ENCODE measurements around the gene SLK. TPM values are rescaled to one million over a fixed set of nuclear protein-coding genes. Genes with fewer than 3 reads are reported as not detected.
A peak's percentile ranks its signal among the peaks of the same experiment; 100 is the strongest.

SLK gene
- total RNA-seq (2022) (25.6 and 31.2 TPM in 2 replicates), Bru-seq, nascent RNA (percentile 88 among the genes with signal in this experiment), BruChase-seq, experiment 1, labeled RNA remaining after a 6-hour chase (percentile 87 among the genes with signal in this experiment), BruChase-seq, experiment 2, labeled RNA remaining after a 2-hour chase (percentile 78 among the genes with signal in this experiment)
- long read RNA-seq, full-length matches to known transcripts, result 12 of 16 reads
- long read RNA-seq, partial matches to known transcripts, result 2 of 16 reads
- long read RNA-seq, other reads (novel, unspliced or antisense), result 2 of 16 reads

DNA sequence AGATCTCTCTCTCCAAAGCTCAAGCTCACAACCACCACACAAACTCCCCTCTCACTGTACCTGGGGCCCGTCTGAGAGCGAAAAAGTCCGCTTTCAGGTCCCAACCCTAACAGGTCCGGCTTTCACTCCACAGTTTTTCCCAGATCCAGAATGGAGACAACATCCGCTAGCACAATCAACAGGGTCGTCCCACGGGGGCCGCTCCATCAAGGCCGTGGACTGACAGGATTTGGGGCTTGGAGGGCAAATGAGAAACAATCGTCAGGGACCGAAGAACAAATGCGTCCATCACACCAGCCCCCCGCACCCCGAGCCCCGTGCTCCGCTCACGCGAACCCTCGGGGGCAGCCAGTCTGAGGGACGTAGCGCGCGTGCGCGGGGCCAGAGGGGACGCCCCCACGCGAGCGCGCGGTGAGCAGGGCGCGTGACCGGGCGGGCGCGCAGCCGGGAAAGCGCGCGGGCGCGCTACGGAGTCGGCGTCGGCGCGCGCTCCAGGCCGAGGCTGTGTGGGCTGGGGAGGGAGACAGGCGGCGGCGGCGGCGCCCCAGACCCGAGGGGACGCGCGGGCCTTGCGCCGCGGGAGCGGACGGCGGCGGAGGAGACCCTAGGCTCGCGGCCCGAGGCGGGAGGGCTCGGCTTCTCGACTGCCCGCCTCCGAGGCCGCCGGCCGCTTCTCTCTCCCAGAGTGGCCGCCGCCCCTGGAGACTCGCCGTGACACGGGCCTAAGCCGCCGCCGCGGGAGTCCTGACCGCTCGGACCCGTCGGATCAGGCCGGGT is at the start of gene SLK:
TSS of gene SLK (plus strand) at position 470 of the 777 bp plus-strand sequence. CDS start 606 bp downstream, outside the sequence.
- intact Hi-C loops (cut with micrococcal nuclease; ENCODE audit: unreplicated experiment), result no loop called here
- H3K27ac Mint-ChIP-seq (ENCODE audit: unreplicated experiment), result peak within 1 kb of the TSS; percentile 86
- H3K36me3 Mint-ChIP-seq (ENCODE audit: insufficient read depth, unreplicated experiment), result peaks cover 48% of the 10 kb centered on the region
- H3K4me1 Mint-ChIP-seq (ENCODE audit: low read depth, unreplicated experiment), result peaks cover 6% of the 10 kb centered on the region
- BruUV-seq (replicated peaks), result no TSS peak
- peak; percentile 76 for DNase-seq
- peak within 1 kb of the TSS; percentile 93 for H3K4me3 Mint-ChIP-seq (ENCODE audit: low read depth, unreplicated experiment)
- CTCF ChIA-PET, result no interaction called here
- no peaks in the 10 kb centered on the region for H3K9me3 Mint-ChIP-seq (ENCODE audit: low read depth, unreplicated experiment)
- TF ChIP-seq, protein P1, sequence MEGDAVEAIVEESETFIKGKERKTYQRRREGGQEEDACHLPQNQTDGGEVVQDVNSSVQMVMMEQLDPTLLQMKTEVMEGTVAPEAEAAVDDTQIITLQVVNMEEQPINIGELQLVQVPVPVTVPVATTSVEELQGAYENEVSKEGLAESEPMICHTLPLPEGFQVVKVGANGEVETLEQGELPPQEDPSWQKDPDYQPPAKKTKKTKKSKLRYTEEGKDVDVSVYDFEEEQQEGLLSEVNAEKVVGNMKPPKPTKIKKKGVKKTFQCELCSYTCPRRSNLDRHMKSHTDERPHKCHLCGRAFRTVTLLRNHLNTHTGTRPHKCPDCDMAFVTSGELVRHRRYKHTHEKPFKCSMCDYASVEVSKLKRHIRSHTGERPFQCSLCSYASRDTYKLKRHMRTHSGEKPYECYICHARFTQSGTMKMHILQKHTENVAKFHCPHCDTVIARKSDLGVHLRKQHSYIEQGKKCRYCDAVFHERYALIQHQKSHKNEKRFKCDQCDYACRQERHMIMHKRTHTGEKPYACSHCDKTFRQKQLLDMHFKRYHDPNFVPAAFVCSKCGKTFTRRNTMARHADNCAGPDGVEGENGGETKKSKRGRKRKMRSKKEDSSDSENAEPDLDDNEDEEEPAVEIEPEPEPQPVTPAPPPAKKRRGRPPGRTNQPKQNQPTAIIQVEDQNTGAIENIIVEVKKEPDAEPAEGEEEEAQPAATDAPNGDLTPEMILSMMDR (IDR thresholded peaks at IDR 0.05; ENCODE audit: unreplicated experiment), result no peak
- no peaks in the 10 kb centered on the region for H3K27me3 Mint-ChIP-seq (ENCODE audit: unreplicated experiment)

GRCh38 chr10:103917302-103918052 is 49.5 kb upstream of the SLK start:
- CTCF ChIA-PET, result interaction anchor here (0.6 to 0.8 kb wide), 3 partner anchors 12 to 203 kb away, joined by 4 to 6 read pairs (median 6); no protein-coding TSS in a partner anchor
- TSS peak; percentile 57 for BruUV-seq (replicated peaks)
- peak overlapping the region; percentile 84 for H3K4me3 Mint-ChIP-seq (ENCODE audit: low read depth, unreplicated experiment)
- TF ChIP-seq, protein P1 (IDR thresholded peaks at IDR 0.05; ENCODE audit: unreplicated experiment), result no peak
- no peaks in the 10 kb centered on the region for H3K27me3 Mint-ChIP-seq (ENCODE audit: unreplicated experiment)
- H3K27ac Mint-ChIP-seq (ENCODE audit: unreplicated experiment), result peak overlapping the region; percentile 86
- H3K36me3 Mint-ChIP-seq (ENCODE audit: insufficient read depth, unreplicated experiment), result peaks cover 13% of the 10 kb centered on the region
- intact Hi-C loops (cut with micrococcal nuclease; ENCODE audit: unreplicated experiment), result loop anchor here (2.0 kb wide), 1 partner anchor 51 kb away; no protein-coding TSS in a partner anchor
- peaks cover 7% of the 10 kb centered on the region for H3K4me1 Mint-ChIP-seq (ENCODE audit: low read depth, unreplicated experiment)
- H3K9me3 Mint-ChIP-seq (ENCODE audit: low read depth, unreplicated experiment), result no peaks in the 10 kb centered on the region
- peak; percentile 29 for DNase-seq

- TF ChIP-seq, protein P1 (IDR thresholded peaks at IDR 0.05; ENCODE audit: unreplicated experiment), result no peak
- Mint-ChIP-seq H3K4me3 (ENCODE audit: low read depth, unreplicated experiment) (peak within 1 kb of the TSS; percentile 84), H3K27me3 (ENCODE audit: unreplicated experiment) (no peaks in the 10 kb centered on the region), H3K36me3 (ENCODE audit: insufficient read depth, unreplicated experiment) (peaks cover 13% of the 10 kb centered on the region), H3K9me3 (ENCODE audit: low read depth, unreplicated experiment) (no peaks in the 10 kb centered on the region), H3K27ac (ENCODE audit: unreplicated experiment) (peak within 1 kb of the TSS; percentile 86), H3K4me1 (ENCODE audit: low read depth, unreplicated experiment) (peaks cover 7% of the 10 kb centered on the region)
- peak; percentile 94 for DNase-seq
- CTCF ChIA-PET, result interaction anchor here (0.6 kb wide), 1 partner anchor 202 kb away, joined by 4 read pairs; no protein-coding TSS in a partner anchor
- BruUV-seq (replicated peaks), result no TSS peak
- intact Hi-C loops (cut with micrococcal nuclease; ENCODE audit: unreplicated experiment), result no loop called here
Observed at GRCh38 chr10:103918053-103918846, 48.7 kb upstream of the SLK start, which contains the start of gene STN1. Gene STN1, minus strand, starts transcription at chr10:103918184. Its CDS starts 590 bp downstream, at chr10:103917594.
